HG02798 (cell line): Measurements from ENCODE around the gene CES2.
"Not testable (repeated sequence)": the region's sequence is repeated elsewhere in the genome, so short reads cannot be mapped to it uniquely, and the experiment has no call there.

Experiments used
- ATAC-seq: cut with Tn5 transposase; IDR thresholded peaks from one replicate; pipeline ENCODE4 v1.9.1; 2021; ENCODE audit warnings: mild to moderate bottlenecking; ENCODE audit not compliant: unreplicated experiment, poor library complexity

CES2 gene

GRCh38 chr16:66974932-66975246, 39.6 kb downstream of the CES2 start:
- ATAC-seq = not testable (repeated sequence)

- no peak for ATAC-seq
These were observed 40.1 kb downstream of the CES2 start for GRCh38 chr16:66975302-66975893.

- no peak for ATAC-seq
These were observed 41.4 kb downstream of the CES2 start for GRCh38 chr16:66976746-66977145.

- ATAC-seq = peak; percentile 89
These were observed 42.2 kb downstream of the CES2 start for GRCh38 chr16:66977341-66978113.

GRCh38 chr16:66979011-66979717, 43.8 kb downstream of the CES2 start:
- no peak for ATAC-seq

GRCh38 chr16:66983033-66983432, 47.7 kb downstream of the CES2 start:
- ATAC-seq = no peak

- ATAC-seq = no peak
These were observed 49.6 kb downstream of the CES2 start for GRCh38 chr16:66984892-66985311.

- ATAC-seq = no peak
These were observed 51.2 kb downstream of the CES2 start for GRCh38 chr16:66986559-66986958.

- no peak for ATAC-seq
These were observed 53.0 kb downstream of the CES2 start, which contains the start of gene CES4A for GRCh38 chr16:66988197-66988788. Gene CES4A (plus strand): TSS chr16:66988589. CDS start chr16:66988773, 184 bp downstream.

- no peak for ATAC-seq
These were observed 56.3 kb downstream of the CES2 start for GRCh38 chr16:66991545-66992077.

GRCh38 chr16:66993558-66993957, 58.2 kb downstream of the CES2 start:
- not testable (repeated sequence) for ATAC-seq
